ENCODE data around the gene UPK3A.

The UPK3A gene

GRCh38 chr22:45308391-45308956, 23.7 kb downstream of the UPK3A start:
- H3K4me1 Mint-ChIP-seq: peaks cover 43% of the 10 kb centered on the region
- peak overlapping the region; percentile 97 for H3K27ac Mint-ChIP-seq
- no peaks in the 10 kb centered on the region for H3K27me3 Mint-ChIP-seq
- no peak for ATAC-seq
- no peaks in the 10 kb centered on the region for H3K9me3 Mint-ChIP-seq
- peak overlapping the region; percentile 90 for H3K4me3 Mint-ChIP-seq
- peaks cover 8% of the 10 kb centered on the region for H3K36me3 Mint-ChIP-seq

GRCh38 chr22:45308957-45309421, 24.2 kb downstream of the UPK3A start:
- ATAC-seq: no peak
- Mint-ChIP-seq H3K36me3 (peaks cover 8% of the 10 kb centered on the region), H3K27ac (peak overlapping the region; percentile 97), H3K4me3 (peak overlapping the region; percentile 90), H3K27me3 (no peaks in the 10 kb centered on the region), H3K9me3 (no peaks in the 10 kb centered on the region), H3K4me1 (peaks cover 48% of the 10 kb centered on the region)

GRCh38 chr22:45309422-45310227, 24.9 kb downstream of the UPK3A start, which contains the start of gene FAM118A:
FAM118A (plus strand) TSS chr22:45309934; CDS start chr22:45322380, 12,446 bp downstream.
- Mint-ChIP-seq H3K27ac (peak within 1 kb of the TSS; percentile 97), H3K4me1 (peaks cover 55% of the 10 kb centered on the region), H3K27me3 (no peaks in the 10 kb centered on the region), H3K36me3 (peaks cover 8% of the 10 kb centered on the region), H3K4me3 (peak within 1 kb of the TSS; percentile 90), H3K9me3 (no peaks in the 10 kb centered on the region)
- ATAC-seq: peak; percentile 93

- Mint-ChIP-seq H3K27ac (peak overlapping the region; percentile 97), H3K9me3 (no peaks in the 10 kb centered on the region), H3K36me3 (peaks cover 8% of the 10 kb centered on the region), H3K4me3 (peak overlapping the region; percentile 90), H3K27me3 (no peaks in the 10 kb centered on the region), H3K4me1 (peaks cover 63% of the 10 kb centered on the region)
- ATAC-seq: no peak
Measured at GRCh38 chr22:45310331-45310976, 25.7 kb downstream of the UPK3A start.

- Mint-ChIP-seq H3K4me1 (peaks cover 69% of the 10 kb centered on the region), H3K36me3 (peaks cover 8% of the 10 kb centered on the region), H3K4me3 (peak overlapping the region; percentile 90), H3K27me3 (no peaks in the 10 kb centered on the region), H3K9me3 (no peaks in the 10 kb centered on the region), H3K27ac (peak overlapping the region; percentile 97)
- no peak for ATAC-seq
Measured at GRCh38 chr22:45310977-45311531, 26.3 kb downstream of the UPK3A start.

- no peaks in the 10 kb centered on the region for H3K27me3 Mint-ChIP-seq
- H3K36me3 Mint-ChIP-seq: peaks cover 8% of the 10 kb centered on the region
- no peaks in the 10 kb centered on the region for H3K9me3 Mint-ChIP-seq
- peaks cover 75% of the 10 kb centered on the region for H3K4me1 Mint-ChIP-seq
- ATAC-seq: no peak
- H3K4me3 Mint-ChIP-seq: no peak overlapping the region
- H3K27ac Mint-ChIP-seq: no peak overlapping the region
Measured at GRCh38 chr22:45312415-45312814, 27.7 kb downstream of the UPK3A start.

GRCh38 chr22:45312856-45313255, 28.1 kb downstream of the UPK3A start:
- Mint-ChIP-seq H3K36me3 (peaks cover 8% of the 10 kb centered on the region), H3K4me1 (peaks cover 78% of the 10 kb centered on the region), H3K9me3 (no peaks in the 10 kb centered on the region), H3K4me3 (no peak overlapping the region), H3K27ac (no peak overlapping the region), H3K27me3 (no peaks in the 10 kb centered on the region)
- no peak for ATAC-seq

GRCh38 chr22:45314054-45314721, 29.4 kb downstream of the UPK3A start:
- Mint-ChIP-seq H3K27ac (peak overlapping the region; percentile 18), H3K4me3 (no peak overlapping the region), H3K9me3 (no peaks in the 10 kb centered on the region), H3K4me1 (peaks cover 83% of the 10 kb centered on the region), H3K36me3 (peaks cover 8% of the 10 kb centered on the region), H3K27me3 (no peaks in the 10 kb centered on the region)
- no peak for ATAC-seq

- Mint-ChIP-seq H3K27ac (peak overlapping the region; percentile 18), H3K27me3 (no peaks in the 10 kb centered on the region), H3K4me1 (peaks cover 87% of the 10 kb centered on the region), H3K36me3 (peaks cover 8% of the 10 kb centered on the region), H3K4me3 (no peak overlapping the region), H3K9me3 (no peaks in the 10 kb centered on the region)
- no peak for ATAC-seq
Measured at GRCh38 chr22:45314786-45315185, 30.0 kb downstream of the UPK3A start.

- peaks cover 8% of the 10 kb centered on the region for H3K36me3 Mint-ChIP-seq
- no peaks in the 10 kb centered on the region for H3K27me3 Mint-ChIP-seq
- no peaks in the 10 kb centered on the region for H3K9me3 Mint-ChIP-seq
- H3K4me3 Mint-ChIP-seq: no peak overlapping the region
- no peak overlapping the region for H3K27ac Mint-ChIP-seq
- peaks cover 83% of the 10 kb centered on the region for H3K4me1 Mint-ChIP-seq
- ATAC-seq: no peak
Measured at GRCh38 chr22:45316796-45317526, 32.2 kb downstream of the UPK3A start.

- no peaks in the 10 kb centered on the region for H3K27me3 Mint-ChIP-seq
- no peak for ATAC-seq
Measured at GRCh38 chr22:45317551-45318167, 32.9 kb downstream of the UPK3A start.

GRCh38 chr22:45318168-45318557, 33.4 kb downstream of the UPK3A start:
- Mint-ChIP-seq H3K4me1 (peaks cover 76% of the 10 kb centered on the region), H3K4me3 (peak overlapping the region; percentile 76), H3K9me3 (no peaks in the 10 kb centered on the region), H3K27me3 (no peaks in the 10 kb centered on the region), H3K36me3 (peaks cover 3% of the 10 kb centered on the region), H3K27ac (peak overlapping the region; percentile 94)
- peak; percentile 87 for ATAC-seq

More at GRCh38 chr22:45317551-45318167, 32.9 kb downstream of the UPK3A start:
- peaks cover 7% of the 10 kb centered on the region for H3K36me3 Mint-ChIP-seq
- H3K4me3 Mint-ChIP-seq: peak overlapping the region; percentile 76
- H3K4me1 Mint-ChIP-seq: peaks cover 81% of the 10 kb centered on the region
- peak overlapping the region; percentile 94 for H3K27ac Mint-ChIP-seq
- H3K9me3 Mint-ChIP-seq: no peaks in the 10 kb centered on the region

GRCh38 chr22:45318558-45319323, 34.0 kb downstream of the UPK3A start:
- Mint-ChIP-seq H3K4me1 (peaks cover 72% of the 10 kb centered on the region), H3K4me3 (peak overlapping the region; percentile 76), H3K27ac (peak overlapping the region; percentile 94), H3K9me3 (no peaks in the 10 kb centered on the region), H3K27me3 (no peaks in the 10 kb centered on the region), H3K36me3 (peaks cover 6% of the 10 kb centered on the region)
- peak; percentile 73 for ATAC-seq
